Activated naive CD4-positive, alpha-beta T cell treated with anti-CD3 and anti-CD28 coated beads, Interleukin-2, amount 10 ng/mL, durations not matched to agents 5 hours and 36 hours (primary cell): ENCODE data around the gene RSPH1. TPM values are rescaled to one million over a fixed set of nuclear protein-coding genes. Genes with fewer than 3 reads are reported as not detected.

Source experiments
- total RNA-seq, 2 experiments: library from RNA; stranded (reverse); gene quantifications; one replicate each; pipeline ENCODE4 v1.2.3, GENCODE V29; 2021

Gene RSPH1
- total RNA-seq = not detected

DNA sequence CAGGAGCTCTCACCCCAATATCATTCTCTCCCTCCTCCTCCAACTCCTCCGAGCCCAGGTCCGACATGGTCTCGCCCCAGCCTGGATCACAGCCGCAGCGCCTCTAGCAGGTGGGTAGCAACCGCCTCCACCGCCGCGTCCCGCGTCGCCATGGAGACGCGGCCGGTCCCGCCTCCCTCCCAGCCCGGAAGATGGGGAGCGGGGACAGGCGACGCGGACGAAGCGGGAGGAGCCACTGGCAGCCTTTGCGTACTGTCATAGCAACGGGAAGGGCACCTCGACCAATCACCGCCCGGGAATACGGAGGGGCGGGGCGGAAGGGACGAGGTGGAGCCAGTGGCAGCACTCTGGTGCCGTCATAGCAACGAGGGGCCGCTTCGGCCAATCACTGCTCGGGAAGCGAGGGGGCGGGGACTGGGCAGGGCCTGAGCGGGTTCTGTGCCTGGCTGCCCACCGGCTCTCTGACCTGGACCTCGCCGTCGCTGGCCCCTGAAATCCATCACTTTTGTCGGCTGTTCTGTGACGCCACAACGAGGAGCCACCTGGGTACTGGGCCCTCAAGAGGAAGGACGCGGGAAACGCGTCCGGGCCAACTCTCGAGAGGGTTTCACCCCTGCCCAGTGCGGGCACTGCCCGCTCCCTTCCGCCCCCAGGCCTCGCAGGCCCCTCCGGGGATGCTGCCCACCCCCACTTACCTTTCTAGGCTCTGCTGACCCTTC lies at the start of gene RSPH1:
Gene RSPH1 (minus strand): TSS at position 105 of the 719 bp plus-strand sequence. CDS start 38 bp downstream, at position 67.

DNA sequence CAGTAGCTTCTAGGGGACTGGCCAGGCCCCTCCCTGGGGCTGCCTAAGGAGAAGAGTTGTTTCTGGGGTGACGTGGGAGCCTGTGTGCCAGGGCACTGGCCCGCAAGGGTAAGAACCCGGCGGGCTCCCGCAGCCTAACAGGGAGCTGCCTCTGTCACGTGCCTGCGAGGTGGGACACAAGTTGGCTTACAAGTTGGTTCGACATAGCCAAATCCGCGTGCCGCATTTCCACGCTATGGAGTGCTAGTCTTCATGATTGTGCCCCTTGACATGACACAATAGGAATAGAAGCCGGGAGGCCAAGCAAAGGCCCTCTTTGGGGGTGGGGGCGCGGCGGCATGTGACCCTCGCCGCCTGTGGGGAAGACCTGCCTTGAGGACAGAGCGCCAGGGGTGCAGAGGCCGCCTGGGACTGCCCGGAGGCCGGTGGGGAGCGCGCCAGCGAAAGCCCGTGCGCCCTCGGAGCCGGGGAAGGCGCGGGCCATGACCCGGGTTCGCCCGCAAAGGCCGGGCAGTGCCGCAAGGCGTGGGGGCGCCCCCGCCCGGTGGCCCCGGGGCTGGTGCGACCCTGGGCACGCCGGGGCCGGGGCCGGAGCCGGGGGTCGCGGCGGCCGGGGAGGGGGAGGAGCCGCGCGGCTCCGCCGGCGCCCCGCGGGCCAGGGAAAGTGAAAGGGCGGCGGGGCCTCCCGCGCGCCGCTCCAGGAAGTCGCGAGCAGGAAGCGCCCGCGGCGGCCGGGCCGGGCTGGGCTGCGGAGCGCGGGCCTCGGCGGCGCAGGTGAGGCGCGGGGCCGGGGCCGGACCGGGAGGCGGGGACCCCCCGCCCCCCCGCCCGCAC lies 17.3 kb upstream of the RSPH1 start, which contains the start of gene SLC37A1:
Gene SLC37A1 (plus strand): TSS at position 702 of the 834 bp plus-strand sequence. CDS start 4,603 bp downstream, outside the sequence.

Other genes starting within 250 kb of the RSPH1 start
- not detected for gene TFF3, start 180.8 kb downstream of the RSPH1 start, total RNA-seq
- gene TFF2, start 145.2 kb downstream of the RSPH1 start, total RNA-seq = not detected
- gene TFF1, start 129.7 kb downstream of the RSPH1 start, total RNA-seq = not detected
- 1 to 10 TPM; 5.1 to 5.2 TPM for gene TMPRSS3, start 100.2 kb downstream of the RSPH1 start, total RNA-seq
- gene UBASH3A, start 92.3 kb downstream of the RSPH1 start, total RNA-seq = 10 to 100 TPM; 71.5 to 72.4 TPM
- 10 to 100 TPM; 21.1 to 23.2 TPM for gene SLC37A1, start 17.6 kb upstream of the RSPH1 start, total RNA-seq
- 1 to 10 TPM; 6.4 to 7.4 TPM for gene PDE9A, start 157.4 kb upstream of the RSPH1 start, total RNA-seq